Astrocyte (in vitro differentiated cells and primary cell): ENCODE results near the gene GIGYF1. TPM values are rescaled to one million over a fixed set of nuclear protein-coding genes. Genes with fewer than 3 reads are reported as not detected.

Source experiments
- DNase-seq: peaks from one replicate; pipeline ENCODE4 v3.0.0-alpha.2; 2010; ENCODE audit warnings: low read depth
- FAIRE-seq: peaks from 2 replicates; lab custom pipeline; 2011; peaks lifted over from hg19 to GRCh38; lab: Jason Lieb, UNC
- H2AFZ ChIP-seq: 2 replicates; pipeline ENCODE4 v1.6.0; 2012; ENCODE audit warnings: low read depth, low read length, inconsistent platforms
- H3K27ac ChIP-seq: 2 replicates; pipeline ENCODE4 v1.5.1; 2011; ENCODE audit warnings: low read depth, low read length, inconsistent platforms
- H3K27me3 ChIP-seq: 2 replicates; pipeline ENCODE4 v1.6.0; 2011; ENCODE audit warnings: low read length, inconsistent platforms; ENCODE audit not compliant: insufficient read depth
- H3K36me3 ChIP-seq: 2 replicates; pipeline ENCODE4 v1.5.1; 2011; ENCODE audit warnings: low read length, inconsistent platforms; ENCODE audit not compliant: insufficient read depth
- H3K4me1 ChIP-seq: 2 replicates; pipeline ENCODE4 v1.5.1; 2011; ENCODE audit warnings: low read length, inconsistent platforms; ENCODE audit not compliant: insufficient read depth
- H3K4me2 ChIP-seq: 2 replicates; pipeline ENCODE4 v1.6.0; 2012; ENCODE audit warnings: low read length, inconsistent platforms
- H3K4me3 ChIP-seq: 2 replicates; pipeline ENCODE4 v1.5.1; 2011; ENCODE audit warnings: low read depth, mild to moderate bottlenecking, low read length, inconsistent platforms; ENCODE audit not compliant: insufficient read depth
- H3K79me2 ChIP-seq: 2 replicates; pipeline ENCODE4 v1.6.0; 2012; ENCODE audit warnings: mild to moderate bottlenecking, low read length, inconsistent platforms; ENCODE audit not compliant: insufficient read depth
- H3K9ac ChIP-seq: 2 replicates; pipeline ENCODE4 v1.6.0; 2012; ENCODE audit warnings: mild to moderate bottlenecking, low read length, inconsistent platforms
- H3K9me3 ChIP-seq: 2 replicates; pipeline ENCODE4 v1.5.1; 2012; ENCODE audit warnings: low read depth, mild to moderate bottlenecking, low read length, inconsistent platforms; ENCODE audit not compliant: insufficient read depth
- H4K20me1 ChIP-seq: 2 replicates; pipeline ENCODE4 v1.6.0; 2012; ENCODE audit warnings: low read length, inconsistent platforms; ENCODE audit not compliant: insufficient read depth
- H3K27ac Mint-ChIP-seq: one replicate; pipeline ENCODE4 v1.8.0; 2021; ENCODE audit warnings: mild to moderate bottlenecking, mixed read lengths; ENCODE audit not compliant: unreplicated experiment
- H3K27me3 Mint-ChIP-seq: one replicate; pipeline ENCODE4 v1.8.0; 2021; ENCODE audit warnings: low read depth, mixed read lengths; ENCODE audit not compliant: unreplicated experiment
- H3K36me3 Mint-ChIP-seq: one replicate; pipeline ENCODE4 v1.8.0; 2021; ENCODE audit warnings: low read depth, mixed read lengths; ENCODE audit not compliant: unreplicated experiment
- H3K4me1 Mint-ChIP-seq: one replicate; pipeline ENCODE4 v1.8.0; 2021; ENCODE audit warnings: low read depth, mixed read lengths; ENCODE audit not compliant: unreplicated experiment
- H3K4me3 Mint-ChIP-seq: one replicate; pipeline ENCODE4 v1.8.0; 2021; ENCODE audit warnings: mild to moderate bottlenecking, moderate library complexity, mixed read lengths; ENCODE audit not compliant: unreplicated experiment
- H3K9me3 Mint-ChIP-seq: one replicate; pipeline ENCODE4 v1.8.0; 2021; ENCODE audit warnings: mild to moderate bottlenecking, mixed read lengths; ENCODE audit not compliant: unreplicated experiment
- CTCF ChIP-seq: IDR thresholded peaks from 2 replicates; pipeline ENCODE4 v1.5.1; 2011; ENCODE audit warnings: low read depth, mild to moderate bottlenecking, inconsistent platforms, low read length, moderate library complexity; ENCODE audit not compliant: insufficient read depth
- EZH2 ChIP-seq: IDR thresholded peaks from 2 replicates; pipeline ENCODE4 v1.6.1; 2012; ENCODE audit warnings: mild to moderate bottlenecking, low read length, inconsistent platforms; ENCODE audit not compliant: insufficient read depth
- total RNA-seq: library from RNA; stranded (reverse); gene quantifications from 2 replicates; pipeline ENCODE4 v1.2.1, GENCODE V29; 2021

Gene GIGYF1
- total RNA-seq, 1 donor from 2014 or later: 23.2 TPM

- Histone ChIP-seq H3K4me3 (peak within 1 kb of the TSS; percentile 83), H3K9ac (peak within 1 kb of the TSS; percentile 92), H3K79me2 (peaks cover 45% of the 10 kb centered on the region), H3K27me3 (no peaks in the 10 kb centered on the region), H3K9me3 (no peaks in the 10 kb centered on the region), H3K4me2 (peak within 1 kb of the TSS; percentile 85), H2AFZ (peak within 1 kb of the TSS; percentile 96), H3K36me3 (no peaks in the 10 kb centered on the region), H3K4me1 (peaks cover 5% of the 10 kb centered on the region), H3K27ac (peak within 1 kb of the TSS; percentile 99), H4K20me1 (peaks cover 28% of the 10 kb centered on the region)
- peak within 1 kb of the TSS; percentile 75 for H3K27ac Mint-ChIP-seq
- peaks cover 4% of the 10 kb centered on the region for H3K4me1 Mint-ChIP-seq
- H3K36me3 Mint-ChIP-seq: peaks cover 8% of the 10 kb centered on the region
- peak within 1 kb of the TSS; percentile 90 for H3K4me3 Mint-ChIP-seq
- no peaks in the 10 kb centered on the region for H3K9me3 Mint-ChIP-seq
- FAIRE-seq (peak; percentile 43), DNase-seq (peak; percentile 98)
- no peak for TF ChIP-seq CTCF
- no peak for TF ChIP-seq EZH2
- H3K27me3 Mint-ChIP-seq: peaks cover 6% of the 10 kb centered on the region
Measured at GRCh38 chr7:100673302-100673941, 20.6 kb downstream of the GIGYF1 start, which contains the start of gene GNB2. Gene GNB2 (plus strand): TSS chr7:100673740. CDS start chr7:100676266, 2,526 bp downstream.

GRCh38 chr7:100671353-100672327 lies 22.4 kb downstream of the GIGYF1 start:
- H3K4me1 Mint-ChIP-seq: peaks cover 3% of the 10 kb centered on the region
- H3K79me2 ChIP-seq: peaks cover 28% of the 10 kb centered on the region
- H2AFZ ChIP-seq: no peak overlapping the region
- H3K36me3 ChIP-seq: no peaks in the 10 kb centered on the region
- TF ChIP-seq EZH2 (no peak), CTCF (no peak)
- H3K27me3 ChIP-seq: no peaks in the 10 kb centered on the region
- peaks cover 2% of the 10 kb centered on the region for H3K36me3 Mint-ChIP-seq
- H3K4me2 ChIP-seq: no peak overlapping the region
- H3K27ac Mint-ChIP-seq: no peak overlapping the region
- DNase-seq (no peak), FAIRE-seq (no peak)
- no peak overlapping the region for H3K27ac ChIP-seq
- peaks cover 10% of the 10 kb centered on the region for H4K20me1 ChIP-seq
- no peak overlapping the region for H3K4me3 ChIP-seq
- no peaks in the 10 kb centered on the region for H3K9me3 ChIP-seq
- no peak overlapping the region for H3K4me3 Mint-ChIP-seq
- H3K4me1 ChIP-seq: peaks cover 5% of the 10 kb centered on the region
- peaks cover 3% of the 10 kb centered on the region for H3K9me3 Mint-ChIP-seq
- H3K9ac ChIP-seq: no peak overlapping the region
- H3K27me3 Mint-ChIP-seq: peaks cover 15% of the 10 kb centered on the region
